A549 (cell line): ENCODE results near the gene LRP5. TPM values are rescaled to one million over a fixed set of nuclear protein-coding genes. Genes with fewer than 3 reads are reported as not detected.

ENCODE experiments used
- ATAC-seq, 2 experiments: fragments of 200-7000 bp in 1 of 2; fragments of >200 bp in 1 of 2; cut with Nextera tagmentation in 1 of 2; cut with Tn5 transposase in 1 of 2; 3 replicates each; pipeline versions ENCODE4 v1.8.0 to v1.9.1; 2018 to 2020; ENCODE audit warnings: mild to moderate bottlenecking in 1 of 2, moderate library complexity in 1 of 2
- CTCF ChIA-PET: fragments of 300-600 bp; sonication (Branson Sonifier 250); formaldehyde crosslinking; extraction: SDS; loops from one replicate; lab custom pipeline; 2021; ENCODE audit warnings: antibody characterized with exemption, inconsistent platforms; lab: Yijun Ruan, JAX
- POLR2A ChIA-PET: fragments of 350-600 bp; formaldehyde crosslinking; extraction: SDS; loops from one replicate; lab custom pipeline; 2021; ENCODE audit warnings: antibody characterized with exemption, inconsistent platforms; lab: Yijun Ruan, JAX
- DNase-seq, 2 experiments: peaks; one replicate each; pipeline versions ENCODE4 v3.0.0 to v3.0.0-alpha.2; 2011 to 2016; ENCODE audit warnings: low read depth in 1 of 2, low spot score in 1 of 2
- FAIRE-seq: peaks from 2 replicates; lab custom pipeline; 2011; peaks lifted over from hg19 to GRCh38; lab: Jason Lieb, UNC
- H3K27ac ChIP-seq, 2 experiments: fragments of >200 bp; sonication (Bioruptor Twin); formaldehyde crosslinking; 3 replicates each; pipeline ENCODE4 v1.5.1; 2016 to 2017
- H3K4me1 ChIP-seq: fragments of >200 bp; sonication (Bioruptor Twin); formaldehyde crosslinking; 3 replicates; pipeline ENCODE4 v1.6.1; 2016
- H3K4me2 ChIP-seq: fragments of >200 bp; sonication (Bioruptor Twin); formaldehyde crosslinking; 3 replicates; pipeline ENCODE4 v1.6.1; 2016
- H3K4me3 ChIP-seq: fragments of >200 bp; sonication (Bioruptor Twin); formaldehyde crosslinking; 3 replicates; pipeline ENCODE4 v1.5.1; 2016
- H3K9me3 ChIP-seq: fragments of >200 bp; sonication (Bioruptor Twin); formaldehyde crosslinking; 3 replicates; pipeline ENCODE4 v1.6.1; 2016
- EHF ChIP-seq: fragments of 250-450 bp; sonication (Bioruptor Pico); IDR thresholded peaks from 2 replicates; pipeline ENCODE4 v1.5.0; 2020; ENCODE audit warnings: mild to moderate bottlenecking
- EP300 ChIP-seq, 2 experiments: fragments of >200 bp; sonication (Bioruptor Twin); formaldehyde crosslinking; IDR thresholded peaks; 2 replicates in 1 of 2; 3 replicates in 1 of 2; pipeline ENCODE4 v1.6.1; 2016 to 2017
- FOSL2 ChIP-seq, 2 experiments: fragments of 450-650 bp in 1 of 2; fragments of >200 bp in 1 of 2; sonication (Bioruptor Twin) in 1 of 2; formaldehyde crosslinking; IDR thresholded peaks; 2 replicates each; pipeline versions ENCODE4 v1.5.0 to v1.6.1; 2016 to 2020; ENCODE audit warnings: mild to moderate bottlenecking in 1 of 2, moderate library complexity in 1 of 2
- HDAC2 ChIP-seq: fragments of 200-600 bp; sonication (generic); IDR thresholded peaks from 2 replicates; pipeline ENCODE4 v1.6.1; 2016
- HOXA7 ChIP-seq: fragments of 250-450 bp; sonication (Bioruptor Pico); IDR thresholded peaks from 2 replicates; pipeline ENCODE4 v1.5.0; 2020; ENCODE audit warnings: mild to moderate bottlenecking, moderate library complexity
- JUN ChIP-seq, 2 experiments: fragments of >200 bp; sonication (Bioruptor Twin); formaldehyde crosslinking; IDR thresholded peaks; 2 replicates in 1 of 2; 3 replicates in 1 of 2; pipeline ENCODE4 v1.6.1; 2016 to 2017
- KDM1A ChIP-seq: fragments of 200-600 bp; sonication (generic); IDR thresholded peaks from 2 replicates; pipeline ENCODE4 v1.6.1; 2016; ENCODE audit warnings: low read depth, mild to moderate bottlenecking
- MAZ ChIP-seq: fragments of 150-350 bp; IDR thresholded peaks from 2 replicates; pipeline ENCODE4 v1.6.1; 2014; ENCODE audit warnings: antibody characterized with exemption, low read depth, low read length, borderline replicate concordance
- MYC ChIP-seq: IDR thresholded peaks from 2 replicates; pipeline ENCODE4 v1.6.1; 2012; ENCODE audit warnings: mild to moderate bottlenecking, inconsistent platforms, low read length, improper control_type of control experiment, borderline replicate concordance
- NFE2L2 ChIP-seq: fragments of 150-350 bp; conservative IDR thresholded peaks from 2 replicates; pipeline ENCODE4 v1.6.1; 2014; ENCODE audit warnings: low read length
- PHF8 ChIP-seq: fragments of 200-600 bp; sonication (generic); IDR thresholded peaks from 2 replicates; pipeline ENCODE4 v1.6.1; 2016; ENCODE audit warnings: low read depth, mild to moderate bottlenecking, antibody characterized with exemption, moderate library complexity, borderline replicate concordance
- POLR2A ChIP-seq: IDR thresholded peaks from 2 replicates; pipeline ENCODE4 v1.6.1; 2012; ENCODE audit warnings: mild to moderate bottlenecking, low read length
- RCOR1 ChIP-seq: fragments of 150-350 bp; IDR thresholded peaks from 2 replicates; pipeline ENCODE4 v1.6.1; 2014; ENCODE audit warnings: antibody characterized with exemption, low read length, low read depth
- TP53 ChIP-seq: fragments of 250-450 bp; sonication (Bioruptor Pico); IDR thresholded peaks from 2 replicates; pipeline ENCODE4 v1.5.0; 2021; ENCODE audit warnings: mild to moderate bottlenecking, moderate library complexity
- WGBS: methylation state at CpG from one replicate; pipeline ENCODE4 v1.1.6; 2017; ENCODE audit errors: missing lambda C conversion rate; 5-methylcytosine and 5-hydroxymethylcytosine counted together
- polyA plus RNA-seq, 4 experiments: library from polyadenylated mRNA; depleted of rRNA in 3 of 4; stranded (reverse); fragments of >200 nt; fragmentation: RNase III in 1 of 4; extraction: RNeasy Plus Mini Kit Qiagen cat#74134 plus additional on column Dnase treatment in 1 of 4; gene quantifications; 2 replicates in 3 of 4; 3 replicates in 1 of 4; pipeline ENCODE4 v1.2.3, GENCODE V29; 2011 to 2017
- TF ChIP-seq, protein P1 (sequence below): fragments of 200-600 bp; sonication (generic); IDR thresholded peaks from 2 replicates; pipeline ENCODE4 v1.6.1; 2016; ENCODE audit warnings: antibody characterized with exemption, mild to moderate bottlenecking, moderate library complexity
- TF ChIP-seq, protein P2 (sequence below): fragments of 250-450 bp; sonication (Bioruptor Pico); IDR thresholded peaks from 2 replicates; pipeline ENCODE4 v1.5.0; 2020; ENCODE audit warnings: low read depth, mild to moderate bottlenecking, moderate library complexity

LRP5 gene
- polyA plus RNA-seq, 2 of the 4 experiments (the other 2 are of a cell fraction) = 10.9 to 32.3 TPM

DNA sequence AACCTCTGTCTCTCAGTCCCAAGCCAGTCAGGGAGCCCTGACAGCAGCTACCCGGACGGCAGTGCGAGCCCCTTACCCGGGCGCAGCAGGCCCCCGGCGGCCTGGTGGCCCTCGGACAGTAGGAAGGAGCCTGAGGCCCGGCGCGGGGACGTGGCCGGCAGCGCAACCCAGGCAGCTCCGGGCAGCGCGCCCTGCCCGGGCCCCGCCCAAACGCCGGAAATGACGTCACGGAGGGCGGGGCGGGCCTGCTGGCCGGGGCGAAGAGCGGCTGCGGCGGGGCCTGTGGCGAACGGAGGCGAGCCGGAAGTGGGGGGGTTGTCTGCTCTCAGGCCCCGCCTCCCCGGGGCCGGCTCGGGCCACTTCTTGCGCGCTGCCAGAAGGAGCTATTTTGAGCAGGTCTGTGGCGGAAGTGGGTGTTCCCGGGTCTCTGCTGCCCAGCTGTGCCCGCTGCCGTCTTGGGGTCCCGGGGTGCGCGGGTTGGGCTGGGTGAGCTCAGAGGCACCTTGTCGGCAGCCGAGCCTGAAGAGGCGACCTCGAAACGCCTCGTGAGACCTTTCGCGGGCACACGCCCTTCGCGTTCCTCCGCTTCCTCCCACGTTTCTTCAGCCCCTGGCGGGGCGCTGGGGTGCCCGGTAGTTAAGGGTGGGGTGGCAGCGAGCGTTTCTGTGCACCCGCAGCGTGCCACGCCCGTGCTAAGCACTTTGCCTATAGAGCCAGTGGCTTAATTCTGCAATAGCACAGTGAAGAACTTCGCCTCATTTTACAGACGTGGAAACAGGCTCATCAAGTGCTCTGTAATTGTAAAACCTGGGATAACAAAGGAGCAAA lies 40.4 kb upstream of the LRP5 start, which contains the start of gene C11orf24 (continued):
- TF ChIP-seq KDM1A = 0 out of 2 replicates have a peak, but pooled peaks have one; percentile 35
- TF ChIP-seq HOXA7 (CRISPR knock-in tag) = 0 out of 2 replicates have a peak, but pooled peaks have one; percentile 55
- no peak for TF ChIP-seq FOSL2 (IDR thresholded peaks at IDR 0.05)
- TF ChIP-seq FOSL2 (CRISPR knock-in tag; IDR thresholded peaks at IDR 0.05) = peak; percentile 79
- TF ChIP-seq PHF8 = peak; percentile 77; the same call in 1 of the 2 replicates
- no peak; the same call in none of the 2 replicates for TF ChIP-seq MAZ
- no peak for TF ChIP-seq HDAC2
- peak; percentile 85 for TF ChIP-seq POLR2A
- TF ChIP-seq, all 56 proteins: peak for 12

DNA sequence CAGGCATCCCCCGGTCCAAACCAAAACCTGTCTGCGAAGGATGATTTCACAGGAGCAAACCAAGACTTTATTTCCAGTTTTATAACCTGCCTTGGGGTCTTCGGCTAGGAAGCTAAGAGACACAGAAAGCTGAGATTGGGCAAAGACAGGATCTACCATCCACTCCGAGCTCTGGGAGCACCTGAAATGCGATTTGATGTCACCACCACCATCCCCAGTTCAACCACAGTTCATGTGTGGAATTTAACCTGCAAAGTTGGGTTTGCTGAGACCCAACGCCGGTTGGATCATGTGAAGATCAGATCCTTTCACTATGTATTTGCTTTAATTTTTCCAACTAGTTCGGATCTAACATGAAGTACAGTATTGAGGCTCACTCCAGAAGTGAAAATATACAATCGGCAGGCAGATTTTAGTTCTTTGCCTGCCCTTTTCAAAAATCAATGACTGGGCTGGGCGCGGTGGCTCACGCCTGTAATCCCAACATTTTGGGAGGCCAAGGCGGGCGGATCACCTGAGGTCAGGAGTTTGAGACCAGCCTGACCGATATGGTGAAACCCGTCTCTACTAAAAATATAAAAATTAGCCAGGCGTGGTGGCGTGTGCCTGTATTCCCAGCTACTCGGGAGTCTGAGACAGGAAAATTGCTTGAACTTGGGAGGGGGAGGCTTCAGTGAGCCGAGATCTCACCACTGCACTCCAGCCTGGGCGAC lies 39.2 kb upstream of the LRP5 start:
- H3K4me3 ChIP-seq = peak overlapping the region; percentile 87
- H3K4me1 ChIP-seq = peaks cover 33% of the 10 kb centered on the region
- peak overlapping the region; percentile 86 for H3K4me2 ChIP-seq
- DNase-seq (no peak), FAIRE-seq (no peak), ATAC-seq (no peak)
- no peaks in the 10 kb centered on the region for H3K9me3 ChIP-seq
- peak overlapping the region; percentile 97 to 98; a peak in 5 of 6 replicates for H3K27ac ChIP-seq
- ChIA-PET CTCF (interaction anchor here (1.1 to 6.3 kb wide), 5 partner anchors 14 to 110 kb away, joined by 3 to 77 read pairs (median 30); no protein-coding TSS in a partner anchor), POLR2A (interaction anchor here (1.5 to 1.8 kb wide), 4 partner anchors 13 to 164 kb away, joined by 3 to 13 read pairs (median 8); no protein-coding TSS in a partner anchor)
- WGBS = 94% methylated on average over 21 of the region's 21 CpGs
- TF ChIP-seq JUN (IDR thresholded peaks at IDR 0.05) (no peak), NFE2L2 (no peak), MYC (no peak), EHF (CRISPR knock-in tag) (no peak), TP53 (CRISPR knock-in tag) (no peak)
- TF ChIP-seq, protein P1, sequence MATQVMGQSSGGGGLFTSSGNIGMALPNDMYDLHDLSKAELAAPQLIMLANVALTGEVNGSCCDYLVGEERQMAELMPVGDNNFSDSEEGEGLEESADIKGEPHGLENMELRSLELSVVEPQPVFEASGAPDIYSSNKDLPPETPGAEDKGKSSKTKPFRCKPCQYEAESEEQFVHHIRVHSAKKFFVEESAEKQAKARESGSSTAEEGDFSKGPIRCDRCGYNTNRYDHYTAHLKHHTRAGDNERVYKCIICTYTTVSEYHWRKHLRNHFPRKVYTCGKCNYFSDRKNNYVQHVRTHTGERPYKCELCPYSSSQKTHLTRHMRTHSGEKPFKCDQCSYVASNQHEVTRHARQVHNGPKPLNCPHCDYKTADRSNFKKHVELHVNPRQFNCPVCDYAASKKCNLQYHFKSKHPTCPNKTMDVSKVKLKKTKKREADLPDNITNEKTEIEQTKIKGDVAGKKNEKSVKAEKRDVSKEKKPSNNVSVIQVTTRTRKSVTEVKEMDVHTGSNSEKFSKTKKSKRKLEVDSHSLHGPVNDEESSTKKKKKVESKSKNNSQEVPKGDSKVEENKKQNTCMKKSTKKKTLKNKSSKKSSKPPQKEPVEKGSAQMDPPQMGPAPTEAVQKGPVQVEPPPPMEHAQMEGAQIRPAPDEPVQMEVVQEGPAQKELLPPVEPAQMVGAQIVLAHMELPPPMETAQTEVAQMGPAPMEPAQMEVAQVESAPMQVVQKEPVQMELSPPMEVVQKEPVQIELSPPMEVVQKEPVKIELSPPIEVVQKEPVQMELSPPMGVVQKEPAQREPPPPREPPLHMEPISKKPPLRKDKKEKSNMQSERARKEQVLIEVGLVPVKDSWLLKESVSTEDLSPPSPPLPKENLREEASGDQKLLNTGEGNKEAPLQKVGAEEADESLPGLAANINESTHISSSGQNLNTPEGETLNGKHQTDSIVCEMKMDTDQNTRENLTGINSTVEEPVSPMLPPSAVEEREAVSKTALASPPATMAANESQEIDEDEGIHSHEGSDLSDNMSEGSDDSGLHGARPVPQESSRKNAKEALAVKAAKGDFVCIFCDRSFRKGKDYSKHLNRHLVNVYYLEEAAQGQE = no peak

DNA sequence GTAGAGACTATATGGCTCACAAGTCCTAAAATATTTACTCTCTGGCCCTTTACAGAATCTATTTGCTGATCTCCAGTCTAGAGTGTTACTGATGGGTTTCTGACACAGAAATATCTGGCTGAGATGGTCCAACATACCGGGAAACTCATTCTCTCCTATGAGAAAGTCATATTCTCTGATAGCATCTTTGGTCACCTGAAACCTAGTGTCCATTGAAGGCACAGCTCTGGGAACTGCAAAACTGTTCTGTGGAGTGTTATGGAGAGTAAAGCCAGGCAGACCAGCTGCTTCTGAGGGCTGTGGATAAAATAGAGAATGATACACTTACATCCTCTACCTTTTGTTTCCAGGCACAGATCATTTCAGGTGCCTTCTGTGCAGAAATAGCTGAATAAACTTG lies 38.1 kb upstream of the LRP5 start:
- TF ChIP-seq, protein P2, sequence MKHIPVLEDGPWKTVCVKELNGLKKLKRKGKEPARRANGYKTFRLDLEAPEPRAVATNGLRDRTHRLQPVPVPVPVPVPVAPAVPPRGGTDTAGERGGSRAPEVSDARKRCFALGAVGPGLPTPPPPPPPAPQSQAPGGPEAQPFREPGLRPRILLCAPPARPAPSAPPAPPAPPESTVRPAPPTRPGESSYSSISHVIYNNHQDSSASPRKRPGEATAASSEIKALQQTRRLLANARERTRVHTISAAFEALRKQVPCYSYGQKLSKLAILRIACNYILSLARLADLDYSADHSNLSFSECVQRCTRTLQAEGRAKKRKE = no peak
- no peak for TF ChIP-seq RCOR1
- TF ChIP-seq JUN (IDR thresholded peaks at IDR 0.05) = no peak
- no peak for TF ChIP-seq EP300 (IDR thresholded peaks at IDR 0.05)
- TF ChIP-seq EHF (CRISPR knock-in tag) = no peak
- ChIA-PET CTCF (interaction anchor here (4.6 to 6.3 kb wide), 3 partner anchors 15 to 109 kb away, joined by 30 to 77 read pairs (median 56); no protein-coding TSS in a partner anchor), POLR2A (interaction anchor here (0.6 kb wide), 1 partner anchor 160 kb away, joined by 4 read pairs; no protein-coding TSS in a partner anchor)
- FAIRE-seq (no peak), ATAC-seq (no peak), DNase-seq (no peak)
- H3K9me3 ChIP-seq = no peaks in the 10 kb centered on the region
- H3K4me1 ChIP-seq = peaks cover 32% of the 10 kb centered on the region
- WGBS = 76% methylated on average over 1 of the region's 1 CpG
- H3K27ac ChIP-seq = 0 out of 6 replicates have a peak overlapping the region, but pooled peaks of 1 of the 2 experiments have one; percentile 4
- no peak overlapping the region for H3K4me3 ChIP-seq
- no peak overlapping the region for H3K4me2 ChIP-seq
